Neural cell (in vitro differentiated cells): Measurements from ENCODE around the gene PDLIM1.

Experiments
- EZH2 ChIP-seq: fragments of 200-600, 300-800 bp; shearing (Covaris generic), sonication (generic); IDR thresholded peaks from 2 replicates; pipeline ENCODE4 v1.6.1; 2014; ENCODE audit warnings: antibody characterized with exemption, low read length, borderline replicate concordance, mild to moderate bottlenecking; ENCODE audit not compliant: insufficient read depth, poor library complexity, severe bottlenecking
- POLR2AphosphoS5 ChIP-seq: IDR thresholded peaks from 2 replicates; pipeline ENCODE4 v1.6.1; 2012

GRCh38 chr10:95330966-95331453, 40.2 kb upstream of the PDLIM1 start:
- TF ChIP-seq EZH2 (no peak), POLR2AphosphoS5 (no peak)
